ENCODE measurements around the gene KCNMB1. TPM values are rescaled to one million over a fixed set of nuclear protein-coding genes. Genes with fewer than 3 reads are reported as not detected.

KCNMB1 gene
- total and polyA plus RNA-seq, 2 donors (not counting 3 experiments of a cell fraction or from before 2014, with no cell fraction given): 0.15 to 0.29 TPM

- TF ChIP-seq MAX (IDR thresholded peaks at IDR 0.05; ENCODE audit: insufficient read depth, insufficient read length): no peak
- no peak for TF ChIP-seq EZH2 (IDR thresholded peaks at IDR 0.05; ENCODE audit: borderline replicate concordance, low read depth, low read length, severe bottlenecking)
- TF ChIP-seq CTCF (IDR thresholded peaks at IDR 0.05; ENCODE audit: extremely low read depth in 1 of 2, insufficient read depth in 1 of 2, low read depth in 1 of 2, low read length in 2 of 2): no peak
- TF ChIP-seq FOS (IDR thresholded peaks at IDR 0.05; ENCODE audit: borderline replicate concordance, insufficient read depth, low read length): no peak
- TF ChIP-seq POLR2A (IDR thresholded peaks at IDR 0.05; ENCODE audit: low read depth, low read length): no peak
- TF ChIP-seq JUN (IDR thresholded peaks at IDR 0.05; ENCODE audit: borderline replicate concordance, insufficient read depth, insufficient read length, low read depth): no peak
- TF ChIP-seq POLR2AphosphoS5 (IDR thresholded peaks at IDR 0.05; ENCODE audit: insufficient read depth, low read depth, low read length): no peak
- TF ChIP-seq GATA2 (IDR thresholded peaks at IDR 0.05; ENCODE audit: insufficient read depth, insufficient read length, low read depth, low read length): no peak
- TF ChIP-seq MYC (IDR thresholded peaks at IDR 0.05; ENCODE audit: low read depth, low read length): no peak
- ChIA-PET POLR2A (no interaction called here), CTCF (interaction anchor here (0.8 to 1.1 kb wide), 2 partner anchors 14 to 25 kb away, joined by 3 read pairs; no protein-coding TSS in a partner anchor)
- H2AFZ ChIP-seq (ENCODE audit: low read depth, low read length): no peak overlapping the region
- intact Hi-C loops (cut with micrococcal nuclease) (loop anchor here (5.0 kb wide), 2 partner anchors 236 to 299 kb away; no protein-coding TSS in a partner anchor), dilution Hi-C loops (cut with MboI; ENCODE audit: extremely low pct_ligation_motif_present, low sequenced_read_pairs) (no loop called here)
- no peak for DNase-seq (ENCODE audit: low read depth, low spot score)
- peaks cover 14% of the 10 kb centered on the region for H3K4me1 ChIP-seq (ENCODE audit: control insufficient read depth, extremely low read depth, insufficient read depth, low read length)
- H3K79me2 ChIP-seq (ENCODE audit: control insufficient read depth, insufficient read depth, low read length): no peaks in the 10 kb centered on the region
- no TSS peak for BruUV-seq (replicated peaks)
- no peaks in the 10 kb centered on the region for H4K20me1 ChIP-seq (replicated peaks; ENCODE audit: control insufficient read depth, extremely low read depth, insufficient read depth, low read length)
- H3K9me3 ChIP-seq (replicated peaks; ENCODE audit: control insufficient read depth, insufficient read depth, low read length): no peaks in the 10 kb centered on the region
- no peak overlapping the region for H3K4me2 ChIP-seq (ENCODE audit: insufficient read depth, low read length)
- H3K9ac ChIP-seq (replicated peaks; ENCODE audit: extremely low read depth, insufficient read depth, low read length): no peak overlapping the region
- peaks cover 0 to 2% of the 10 kb centered on the region in 2 experiments for H3K27me3 ChIP-seq (ENCODE audit: control insufficient read depth in 2 of 2, insufficient read depth in 2 of 2, low read length in 2 of 2)
- no peak overlapping the region for H3K4me3 ChIP-seq (replicated peaks in 1 of 3; ENCODE audit: insufficient read depth in 1 of 3, low read depth in 1 of 3, low read length in 3 of 3)
- H3K9me1 ChIP-seq (replicated peaks; ENCODE audit: control insufficient read depth, extremely low read depth, insufficient read depth, low read length): no peaks in the 10 kb centered on the region
- no peaks in the 10 kb centered on the region for H3K36me3 ChIP-seq (ENCODE audit: control insufficient read depth in 2 of 2, extremely low read depth in 1 of 2, insufficient read depth in 2 of 2, low read length in 2 of 2)
- no peak for FAIRE-seq
- no peak overlapping the region for H3K27ac ChIP-seq (ENCODE audit: insufficient read depth, low read depth, low read length)
These were observed 55.8 kb downstream of the KCNMB1 start for GRCh38 chr5:170333161-170333910.

Data from endothelial cell of umbilical vein (primary cell).